HepG2 (cell line): ENCODE data around the gene COQ3. TPM values are rescaled to one million over a fixed set of nuclear protein-coding genes. Genes with fewer than 3 reads are reported as not detected.

Experiments used
- KMT2A ChIP-seq: sonication (generic); formaldehyde crosslinking; IDR thresholded peaks from 2 replicates; pipeline ENCODE4 v1.4.0; 2020; ENCODE audit warnings: missing genetic modification reagents
- MTA3 ChIP-seq: sonication (generic); formaldehyde crosslinking; IDR thresholded peaks from 2 replicates; pipeline ENCODE4 v1.4.0; 2020; ENCODE audit warnings: missing genetic modification reagents
- PITX1 ChIP-seq: sonication (generic); formaldehyde crosslinking; IDR thresholded peaks from 2 replicates; pipeline ENCODE4 v1.5.1; 2020; ENCODE audit warnings: mild to moderate bottlenecking, missing genetic modification reagents
- SOX5 ChIP-seq: IDR thresholded peaks from 2 replicates; pipeline ENCODE4 v1.6.1; 2016; ENCODE audit warnings: borderline replicate concordance
- YY1 ChIP-seq: IDR thresholded peaks from 2 replicates; pipeline ENCODE4 v1.6.1; 2011; ENCODE audit warnings: low read length, low read depth, moderate library complexity, mild to moderate bottlenecking; ENCODE audit not compliant: insufficient read depth, insufficient replicate concordance
- ZIK1 ChIP-seq: sonication (generic); formaldehyde crosslinking; IDR thresholded peaks from 2 replicates; pipeline ENCODE4 v1.5.0; 2020; ENCODE audit warnings: mild to moderate bottlenecking, low read depth, missing genetic modification reagents, borderline replicate concordance
- ZNF207 ChIP-seq: fragments of 450-650 bp; IDR thresholded peaks from 2 replicates; pipeline ENCODE4 v1.6.1; 2016; ENCODE audit warnings: antibody characterized with exemption, borderline replicate concordance
- ZNF432 ChIP-seq: sonication (generic); formaldehyde crosslinking; IDR thresholded peaks from 2 replicates; pipeline ENCODE4 v1.5.0; 2020; ENCODE audit warnings: missing genetic modification reagents, mild to moderate bottlenecking, borderline replicate concordance
- ZNF441 ChIP-seq: sonication (generic); formaldehyde crosslinking; IDR thresholded peaks from 2 replicates; pipeline ENCODE4 v1.7.0; 2021; ENCODE audit warnings: missing genetic modification reagents, borderline replicate concordance
- polyA plus RNA-seq, 8 experiments: library from polyadenylated mRNA; depleted of rRNA in 3 of 8; stranded (reverse) in 7 of 8; unstranded in 1 of 8; fragments of >200 nt; fragmentation: Illumina TruSeq in 4 of 8; extraction: Trizol in 4 of 8; gene quantifications; 2 replicates each; pipeline versions ENCODE4 v1.2.1 to v1.2.3, GENCODE V29; 2011 to 2016; ENCODE audit warnings: low read depth in 4 of 8, missing spikeins in 1 of 8, mixed read lengths in 1 of 8; ENCODE audit not compliant: insufficient read depth in 1 of 8
- total RNA-seq, 5 experiments: library from RNA; depleted of rRNA; stranded (reverse); fragments of >200 nt; fragmentation: Illumina TruSeq; extraction: Trizol; gene quantifications; 2 replicates each; pipeline ENCODE4 v1.2.3, GENCODE V29; 2016; ENCODE audit warnings: low read depth in 1 of 5
- TF ChIP-seq, protein P1 (sequence below): sonication (generic); formaldehyde crosslinking; IDR thresholded peaks from 2 replicates; pipeline ENCODE4 v1.9.0; 2022; ENCODE audit warnings: low read depth, missing genetic modification reagents
- TF ChIP-seq, protein P2 (sequence below): sonication (generic); formaldehyde crosslinking; IDR thresholded peaks from 2 replicates; pipeline ENCODE4 v1.4.0; 2020; ENCODE audit warnings: missing genetic modification reagents
- TF ChIP-seq, protein P3 (sequence below): sonication (generic); formaldehyde crosslinking; IDR thresholded peaks from 2 replicates; pipeline ENCODE4 v1.5.0; 2020; ENCODE audit warnings: missing genetic modification reagents
- TF ChIP-seq, protein P4 (sequence below): sonication (generic); formaldehyde crosslinking; IDR thresholded peaks from one replicate; pipeline ENCODE4 v1.5.1; 2020; ENCODE audit warnings: mild to moderate bottlenecking, missing genetic modification reagents; ENCODE audit errors: not compliant biosample characterization

COQ3 gene
- total and polyA plus RNA-seq, 2 of the 13 experiments (the other 11 are each of a cell fraction or from before 2014, with no cell fraction given), result 5.3 to 20.5 TPM

DNA sequence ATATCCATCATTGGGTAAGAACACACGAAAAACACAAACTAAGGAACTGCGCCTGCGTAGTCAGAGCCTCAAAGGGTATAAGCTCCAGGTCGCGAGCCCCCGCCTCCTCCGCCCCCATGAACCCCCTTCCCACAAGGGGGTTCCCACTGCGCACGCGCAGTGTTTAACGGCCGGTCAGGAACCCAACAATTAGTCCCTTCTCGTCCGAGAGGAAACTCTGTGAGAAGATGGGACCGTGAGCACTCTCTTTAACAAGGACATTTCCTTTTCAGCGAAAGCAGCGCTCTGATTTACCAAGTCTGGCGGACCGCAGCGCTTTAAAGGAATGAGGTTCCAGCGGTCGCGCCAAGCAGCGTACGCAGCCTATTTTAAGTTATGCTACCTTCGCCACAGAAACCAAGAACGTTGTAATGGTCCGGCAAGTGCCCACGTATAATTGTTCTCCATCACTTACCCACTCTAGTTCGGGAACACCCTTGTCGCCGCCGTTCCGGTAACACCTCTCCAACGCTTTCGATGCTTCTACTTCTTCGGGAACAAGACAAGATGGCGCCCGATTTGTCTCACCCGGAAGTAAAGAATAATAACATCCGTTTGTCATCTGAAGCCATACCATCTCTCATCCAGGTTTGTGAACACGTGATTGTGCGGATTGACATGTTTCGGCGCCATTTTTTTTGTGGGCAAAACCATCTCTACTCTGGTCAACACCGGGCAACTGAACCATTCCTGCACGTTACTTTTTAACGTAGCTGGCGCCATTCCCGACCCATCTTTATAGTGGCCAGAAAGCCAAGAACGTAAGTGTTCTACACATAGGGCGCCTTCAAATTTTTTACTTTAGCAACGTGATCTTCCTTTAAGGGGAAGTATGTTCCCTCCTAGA, 31.0 kb upstream of the COQ3 start, which contains the start of gene PNISR (continued):
- TF ChIP-seq ZIK1 (CRISPR knock-in tag) (no peak; the same call in 1 of the 2 replicates), KMT2A (CRISPR knock-in tag) (no peak; the same call in 1 of the 2 replicates), PITX1 (no peak), ZNF432 (CRISPR knock-in tag) (no peak), ZNF441 (no peak), MTA3 (CRISPR knock-in tag) (no peak), YY1 (peak; percentile 97), SOX5 (CRISPR knock-in tag) (0 out of 2 replicates have a peak, but pooled peaks have one; percentile 9), ZNF207 (no peak)
- TF ChIP-seq, protein P1, sequence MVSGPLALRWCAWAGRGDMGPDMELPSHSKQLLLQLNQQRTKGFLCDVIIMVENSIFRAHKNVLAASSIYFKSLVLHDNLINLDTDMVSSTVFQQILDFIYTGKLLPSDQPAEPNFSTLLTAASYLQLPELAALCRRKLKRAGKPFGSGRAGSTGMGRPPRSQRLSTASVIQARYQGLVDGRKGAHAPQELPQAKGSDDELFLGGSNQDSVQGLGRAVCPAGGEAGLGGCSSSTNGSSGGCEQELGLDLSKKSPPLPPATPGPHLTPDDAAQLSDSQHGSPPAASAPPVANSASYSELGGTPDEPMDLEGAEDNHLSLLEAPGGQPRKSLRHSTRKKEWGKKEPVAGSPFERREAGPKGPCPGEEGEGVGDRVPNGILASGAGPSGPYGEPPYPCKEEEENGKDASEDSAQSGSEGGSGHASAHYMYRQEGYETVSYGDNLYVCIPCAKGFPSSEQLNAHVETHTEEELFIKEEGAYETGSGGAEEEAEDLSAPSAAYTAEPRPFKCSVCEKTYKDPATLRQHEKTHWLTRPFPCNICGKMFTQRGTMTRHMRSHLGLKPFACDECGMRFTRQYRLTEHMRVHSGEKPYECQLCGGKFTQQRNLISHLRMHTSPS (CRISPR knock-in tag), result no peak
- TF ChIP-seq, protein P2, sequence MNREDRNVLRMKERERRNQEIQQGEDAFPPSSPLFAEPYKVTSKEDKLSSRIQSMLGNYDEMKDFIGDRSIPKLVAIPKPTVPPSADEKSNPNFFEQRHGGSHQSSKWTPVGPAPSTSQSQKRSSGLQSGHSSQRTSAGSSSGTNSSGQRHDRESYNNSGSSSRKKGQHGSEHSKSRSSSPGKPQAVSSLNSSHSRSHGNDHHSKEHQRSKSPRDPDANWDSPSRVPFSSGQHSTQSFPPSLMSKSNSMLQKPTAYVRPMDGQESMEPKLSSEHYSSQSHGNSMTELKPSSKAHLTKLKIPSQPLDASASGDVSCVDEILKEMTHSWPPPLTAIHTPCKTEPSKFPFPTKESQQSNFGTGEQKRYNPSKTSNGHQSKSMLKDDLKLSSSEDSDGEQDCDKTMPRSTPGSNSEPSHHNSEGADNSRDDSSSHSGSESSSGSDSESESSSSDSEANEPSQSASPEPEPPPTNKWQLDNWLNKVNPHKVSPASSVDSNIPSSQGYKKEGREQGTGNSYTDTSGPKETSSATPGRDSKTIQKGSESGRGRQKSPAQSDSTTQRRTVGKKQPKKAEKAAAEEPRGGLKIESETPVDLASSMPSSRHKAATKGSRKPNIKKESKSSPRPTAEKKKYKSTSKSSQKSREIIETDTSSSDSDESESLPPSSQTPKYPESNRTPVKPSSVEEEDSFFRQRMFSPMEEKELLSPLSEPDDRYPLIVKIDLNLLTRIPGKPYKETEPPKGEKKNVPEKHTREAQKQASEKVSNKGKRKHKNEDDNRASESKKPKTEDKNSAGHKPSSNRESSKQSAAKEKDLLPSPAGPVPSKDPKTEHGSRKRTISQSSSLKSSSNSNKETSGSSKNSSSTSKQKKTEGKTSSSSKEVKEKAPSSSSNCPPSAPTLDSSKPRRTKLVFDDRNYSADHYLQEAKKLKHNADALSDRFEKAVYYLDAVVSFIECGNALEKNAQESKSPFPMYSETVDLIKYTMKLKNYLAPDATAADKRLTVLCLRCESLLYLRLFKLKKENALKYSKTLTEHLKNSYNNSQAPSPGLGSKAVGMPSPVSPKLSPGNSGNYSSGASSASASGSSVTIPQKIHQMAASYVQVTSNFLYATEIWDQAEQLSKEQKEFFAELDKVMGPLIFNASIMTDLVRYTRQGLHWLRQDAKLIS (CRISPR knock-in tag), result peak; percentile 71; the same call in 1 of the 2 replicates
- TF ChIP-seq, protein P3, sequence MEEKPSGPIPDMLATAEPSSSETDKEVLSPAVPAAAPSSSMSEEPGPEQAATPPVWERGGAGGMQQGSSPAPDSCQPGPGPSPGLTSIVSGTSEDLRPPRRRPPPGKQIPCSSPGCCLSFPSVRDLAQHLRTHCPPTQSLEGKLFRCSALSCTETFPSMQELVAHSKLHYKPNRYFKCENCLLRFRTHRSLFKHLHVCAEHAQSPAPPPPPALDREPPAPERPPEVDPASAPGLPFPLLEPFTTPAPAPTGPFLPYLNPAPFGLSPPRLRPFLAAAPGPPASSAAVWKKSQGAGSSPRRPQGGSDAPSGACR (CRISPR knock-in tag), result no peak
- TF ChIP-seq, protein P4, sequence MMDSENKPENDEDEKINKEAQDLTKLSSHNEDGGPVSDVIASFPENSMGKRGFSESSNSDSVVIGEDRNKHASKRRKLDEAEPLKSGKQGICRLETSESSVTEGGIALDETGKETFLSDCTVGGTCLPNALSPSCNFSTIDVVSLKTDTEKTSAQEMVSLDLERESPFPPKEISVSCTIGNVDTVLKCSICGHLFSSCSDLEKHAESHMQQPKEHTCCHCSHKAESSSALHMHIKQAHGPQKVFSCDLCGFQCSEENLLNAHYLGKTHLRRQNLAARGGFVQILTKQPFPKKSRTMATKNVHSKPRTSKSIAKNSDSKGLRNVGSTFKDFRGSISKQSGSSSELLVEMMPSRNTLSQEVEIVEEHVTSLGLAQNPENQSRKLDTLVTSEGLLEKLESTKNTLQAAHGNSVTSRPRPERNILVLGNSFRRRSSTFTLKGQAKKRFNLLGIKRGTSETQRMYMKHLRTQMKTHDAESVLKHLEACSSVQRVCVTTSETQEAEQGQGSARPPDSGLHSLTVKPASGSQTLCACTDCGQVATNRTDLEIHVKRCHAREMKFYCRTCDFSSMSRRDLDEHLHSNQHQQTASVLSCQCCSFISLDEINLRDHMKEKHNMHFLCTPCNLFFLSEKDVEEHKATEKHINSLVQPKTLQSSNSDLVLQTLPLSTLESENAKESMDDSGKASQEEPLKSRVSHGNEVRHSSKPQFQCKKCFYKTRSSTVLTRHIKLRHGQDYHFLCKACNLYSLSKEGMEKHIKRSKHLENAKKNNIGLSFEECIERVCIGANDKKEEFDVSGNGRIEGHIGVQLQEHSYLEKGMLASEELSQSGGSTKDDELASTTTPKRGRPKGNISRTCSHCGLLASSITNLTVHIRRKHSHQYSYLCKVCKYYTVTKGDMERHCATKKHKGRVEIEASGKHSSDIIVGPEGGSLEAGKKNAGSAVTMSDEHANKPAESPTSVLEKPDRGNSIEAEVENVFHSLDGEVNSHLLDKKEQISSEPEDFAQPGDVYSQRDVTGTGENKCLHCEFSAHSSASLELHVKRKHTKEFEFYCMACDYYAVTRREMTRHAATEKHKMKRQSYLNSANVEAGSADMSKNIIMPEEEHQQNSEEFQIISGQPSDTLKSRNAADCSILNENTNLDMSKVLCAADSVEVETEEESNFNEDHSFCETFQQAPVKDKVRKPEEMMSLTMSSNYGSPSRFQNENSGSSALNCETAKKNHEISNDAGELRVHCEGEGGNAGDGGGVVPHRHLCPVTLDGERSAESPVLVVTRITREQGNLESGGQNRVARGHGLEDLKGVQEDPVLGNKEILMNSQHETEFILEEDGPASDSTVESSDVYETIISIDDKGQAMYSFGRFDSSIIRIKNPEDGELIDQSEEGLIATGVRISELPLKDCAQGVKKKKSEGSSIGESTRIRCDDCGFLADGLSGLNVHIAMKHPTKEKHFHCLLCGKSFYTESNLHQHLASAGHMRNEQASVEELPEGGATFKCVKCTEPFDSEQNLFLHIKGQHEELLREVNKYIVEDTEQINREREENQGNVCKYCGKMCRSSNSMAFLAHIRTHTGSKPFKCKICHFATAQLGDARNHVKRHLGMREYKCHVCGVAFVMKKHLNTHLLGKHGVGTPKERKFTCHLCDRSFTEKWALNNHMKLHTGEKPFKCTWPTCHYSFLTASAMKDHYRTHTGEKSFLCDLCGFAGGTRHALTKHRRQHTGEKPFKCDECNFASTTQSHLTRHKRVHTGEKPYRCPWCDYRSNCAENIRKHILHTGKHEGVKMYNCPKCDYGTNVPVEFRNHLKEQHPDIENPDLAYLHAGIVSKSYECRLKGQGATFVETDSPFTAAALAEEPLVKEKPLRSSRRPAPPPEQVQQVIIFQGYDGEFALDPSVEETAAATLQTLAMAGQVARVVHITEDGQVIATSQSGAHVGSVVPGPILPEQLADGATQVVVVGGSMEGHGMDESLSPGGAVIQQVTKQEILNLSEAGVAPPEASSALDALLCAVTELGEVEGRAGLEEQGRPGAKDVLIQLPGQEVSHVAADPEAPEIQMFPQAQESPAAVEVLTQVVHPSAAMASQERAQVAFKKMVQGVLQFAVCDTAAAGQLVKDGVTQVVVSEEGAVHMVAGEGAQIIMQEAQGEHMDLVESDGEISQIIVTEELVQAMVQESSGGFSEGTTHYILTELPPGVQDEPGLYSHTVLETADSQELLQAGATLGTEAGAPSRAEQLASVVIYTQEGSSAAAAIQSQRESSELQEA (CRISPR knock-in tag), result no peak
